ENCODE results near the gene HRH2. TPM values are rescaled to one million over a fixed set of nuclear protein-coding genes. Genes with fewer than 3 reads are reported as not detected.
"Not testable (repeated sequence)": the region's sequence is repeated elsewhere in the genome, so short reads cannot be mapped to it uniquely, and the experiment has no call there.

Gene HRH2, protein sequence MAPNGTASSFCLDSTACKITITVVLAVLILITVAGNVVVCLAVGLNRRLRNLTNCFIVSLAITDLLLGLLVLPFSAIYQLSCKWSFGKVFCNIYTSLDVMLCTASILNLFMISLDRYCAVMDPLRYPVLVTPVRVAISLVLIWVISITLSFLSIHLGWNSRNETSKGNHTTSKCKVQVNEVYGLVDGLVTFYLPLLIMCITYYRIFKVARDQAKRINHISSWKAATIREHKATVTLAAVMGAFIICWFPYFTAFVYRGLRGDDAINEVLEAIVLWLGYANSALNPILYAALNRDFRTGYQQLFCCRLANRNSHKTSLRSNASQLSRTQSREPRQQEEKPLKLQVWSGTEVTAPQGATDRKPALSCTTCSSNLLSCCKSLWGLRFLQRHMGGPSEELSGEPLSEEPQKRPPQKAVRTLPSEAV
- 1 to 10 TPM in 6 of 10 donors, under 1 TPM in 4; 0.65 to 1.6 (median 1.1) TPM for polyA plus RNA-seq (ENCODE audit: insufficient read length in 10 of 10)
- long read RNA-seq, donor 1, result 0 reads
- long read RNA-seq, donor 2, partial matches to known transcripts, result 0 of 1 reads
- long read RNA-seq, donor 2, other reads (novel, unspliced or antisense), result 0 of 1 reads
- long read RNA-seq, donor 3, partial matches to known transcripts, result 0 of 2 reads
- long read RNA-seq, donor 3, other reads (novel, unspliced or antisense), result 0 of 2 reads
- long read RNA-seq, donor 4, result 0 reads
- long read RNA-seq, donor 5, result 0 reads
- long read RNA-seq, donor 6, result 0 reads
- long read RNA-seq, donor 7, result 0 reads
- long read RNA-seq, donor 8, result 0 reads
- long read RNA-seq, donor 9, partial matches to known transcripts, result 0 of 1 reads
- long read RNA-seq, donor 9, other reads (novel, unspliced or antisense), result 0 of 1 reads

DNA sequence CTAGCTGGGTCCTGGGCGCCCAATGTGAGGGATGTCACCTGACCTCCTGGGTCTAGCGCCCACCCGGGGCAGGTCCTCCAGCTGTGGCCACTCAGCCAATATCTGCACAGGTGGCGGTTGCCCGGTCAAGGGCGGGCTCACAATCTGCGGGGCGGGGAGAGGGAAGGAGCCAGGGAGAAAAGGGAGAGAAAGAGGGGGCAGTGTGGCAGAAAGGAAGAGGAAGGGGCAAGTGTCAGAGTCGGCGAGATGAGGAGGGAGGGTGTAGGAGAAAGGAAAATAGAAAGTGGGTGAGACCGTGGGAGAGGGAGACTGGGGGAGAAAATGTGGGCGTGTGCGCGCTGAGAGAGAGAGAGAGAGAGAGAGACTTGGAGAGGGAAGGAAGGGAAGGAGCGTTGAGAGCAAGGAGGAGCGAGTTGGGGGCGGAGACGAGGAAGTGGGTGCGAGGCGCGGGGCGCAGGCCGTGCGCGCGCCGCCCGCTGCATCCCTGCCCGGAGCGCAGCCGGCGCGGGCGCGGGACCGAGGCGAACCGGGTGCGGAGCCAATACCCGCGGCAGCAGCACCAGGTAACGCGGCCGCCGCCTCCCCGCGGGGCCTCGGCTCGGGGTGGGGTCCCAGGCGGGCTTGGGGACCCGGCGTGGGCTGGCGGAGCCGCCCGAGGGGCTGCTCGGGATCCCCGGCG is at the start of gene HRH2:
TSS of gene HRH2 (plus strand) at position 479 of the 679 bp plus-strand sequence. CDS start 25,163 bp downstream, outside the sequence.
- DNase-seq, result peak in 2 of 3 donors; percentile 34 to 67

GRCh38 chr5:175609526-175609925 is 48.3 kb upstream of the HRH2 start:
- DNase-seq, result no peak

DNA sequence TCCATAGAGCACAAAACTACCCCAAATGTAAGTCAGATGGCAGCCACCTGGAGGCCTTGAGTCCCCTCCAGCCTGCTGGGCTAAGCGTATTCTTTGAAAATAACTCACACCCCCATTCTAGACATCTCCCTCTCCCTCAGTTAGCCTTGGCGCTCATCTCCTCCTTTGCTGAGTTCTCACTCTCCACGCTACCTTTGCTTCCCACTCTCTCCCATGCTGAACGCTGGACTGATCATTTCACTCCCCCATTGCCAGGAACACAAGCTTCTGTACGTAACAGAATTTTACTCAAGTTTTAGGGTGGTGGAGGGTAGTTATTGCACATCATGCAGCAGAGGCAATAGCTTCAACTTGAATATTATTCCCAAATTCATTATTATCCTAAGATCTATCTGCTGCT is 47.5 kb upstream of the HRH2 start:
- no peak for DNase-seq

DNA sequence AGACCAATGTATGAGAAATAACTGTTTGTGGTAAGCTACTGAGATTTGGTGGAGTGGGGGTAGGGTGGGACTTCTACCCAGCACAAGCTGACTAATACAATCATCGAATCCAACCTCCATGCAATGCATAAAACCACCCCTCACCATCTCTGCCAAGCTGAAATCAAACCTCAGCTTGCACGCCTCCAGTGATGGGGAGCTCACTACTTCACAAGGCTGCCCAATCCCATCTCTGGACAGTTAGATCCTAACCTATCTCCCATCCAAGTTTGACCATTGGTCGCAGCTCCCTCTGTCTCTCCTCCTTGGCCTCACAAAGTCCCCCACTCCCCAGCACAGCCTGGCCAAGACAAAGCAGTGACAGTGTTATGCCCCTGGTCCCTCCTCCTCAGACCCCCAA is 47.0 kb upstream of the HRH2 start:
- DNase-seq, result no peak

- DNase-seq, result peak in 1 of 3 donors; percentile 15
Observed at GRCh38 chr5:175614223-175614815, 43.6 kb upstream of the HRH2 start.

GRCh38 chr5:175614861-175615260 is 43.0 kb upstream of the HRH2 start:
- no peak for DNase-seq

DNA sequence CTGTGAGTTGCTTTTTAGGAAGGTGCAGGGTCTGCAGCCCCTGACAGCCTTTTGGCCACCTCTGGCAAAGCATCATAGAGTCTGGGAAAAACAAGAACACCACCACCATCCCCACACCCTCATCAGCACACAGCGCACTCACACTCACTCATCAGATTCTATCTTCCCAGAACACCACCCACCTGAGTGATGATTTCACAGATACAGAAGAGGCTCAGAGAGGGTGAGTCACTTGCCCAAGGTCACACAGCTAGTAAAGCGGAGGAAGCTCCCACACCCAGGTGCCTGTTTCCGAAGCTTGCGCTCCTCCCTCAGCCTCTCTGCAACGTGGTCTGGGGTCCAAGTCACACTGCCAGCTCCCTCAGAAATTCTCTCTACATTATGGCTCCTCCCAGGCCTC is 41.8 kb upstream of the HRH2 start:
- DNase-seq, result no peak

DNA sequence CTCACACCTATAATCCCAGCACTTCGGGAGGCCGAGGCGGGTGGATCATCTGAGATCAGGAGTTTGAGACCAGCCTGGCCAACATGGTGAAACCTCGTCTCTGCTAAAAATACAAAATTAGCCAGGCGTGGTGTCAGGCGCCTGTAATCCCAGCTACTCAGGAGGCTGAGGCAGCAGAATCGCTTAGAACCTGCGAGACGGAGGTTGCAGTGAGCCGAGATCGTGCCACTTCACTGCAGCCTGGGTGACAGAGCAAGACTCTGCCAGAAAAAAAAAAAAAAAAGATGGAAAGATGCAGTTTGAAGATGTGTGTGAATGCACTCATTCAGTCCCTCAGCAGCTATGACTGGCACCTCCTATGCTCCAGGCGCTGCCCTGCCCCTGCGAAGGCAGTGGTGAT is 41.3 kb upstream of the HRH2 start:
- DNase-seq, result not testable (repeated sequence)

DNA sequence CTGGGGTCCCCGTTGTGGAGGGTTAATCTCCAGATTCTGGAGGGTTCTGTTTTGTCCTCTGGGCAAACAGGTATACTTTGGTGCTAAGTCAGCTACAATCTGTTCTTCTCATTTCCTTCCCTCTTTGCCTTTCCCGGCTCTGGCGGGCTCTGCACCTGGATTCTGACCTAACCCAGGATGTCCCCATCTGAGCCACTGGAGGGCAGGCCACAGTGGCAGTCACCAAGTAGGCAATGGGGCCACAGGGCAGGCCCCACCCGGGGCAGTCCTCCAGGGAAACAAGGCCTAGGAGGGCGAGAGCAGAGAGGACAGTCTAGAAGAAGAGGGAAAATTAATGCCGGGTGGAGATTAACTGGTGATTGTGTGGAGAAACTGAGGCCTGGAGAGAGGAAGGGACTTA is 40.4 kb upstream of the HRH2 start:
- no peak for DNase-seq

- DNase-seq, result no peak
Observed at GRCh38 chr5:175620527-175620926, 37.3 kb upstream of the HRH2 start.

DNA sequence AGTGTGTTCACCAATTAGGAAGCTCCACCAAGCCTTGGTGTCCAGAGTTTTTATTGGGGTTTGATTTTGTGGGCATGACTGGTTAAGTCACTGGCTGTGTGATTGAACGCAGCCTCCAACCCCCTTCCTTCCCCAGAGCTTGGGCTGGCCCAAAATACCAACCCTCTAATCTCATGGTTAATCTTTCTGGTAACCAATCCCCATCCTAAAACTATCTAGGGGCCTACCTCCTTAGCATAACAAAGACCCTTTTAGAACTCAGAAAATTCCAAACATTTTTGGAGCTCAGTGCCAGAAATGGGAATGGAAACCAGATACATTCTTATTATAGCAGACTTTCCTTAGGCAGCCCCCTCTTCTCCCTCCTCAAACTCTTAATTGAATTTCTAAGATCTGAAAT is 35.9 kb upstream of the HRH2 start:
- no peak for DNase-seq

DNA sequence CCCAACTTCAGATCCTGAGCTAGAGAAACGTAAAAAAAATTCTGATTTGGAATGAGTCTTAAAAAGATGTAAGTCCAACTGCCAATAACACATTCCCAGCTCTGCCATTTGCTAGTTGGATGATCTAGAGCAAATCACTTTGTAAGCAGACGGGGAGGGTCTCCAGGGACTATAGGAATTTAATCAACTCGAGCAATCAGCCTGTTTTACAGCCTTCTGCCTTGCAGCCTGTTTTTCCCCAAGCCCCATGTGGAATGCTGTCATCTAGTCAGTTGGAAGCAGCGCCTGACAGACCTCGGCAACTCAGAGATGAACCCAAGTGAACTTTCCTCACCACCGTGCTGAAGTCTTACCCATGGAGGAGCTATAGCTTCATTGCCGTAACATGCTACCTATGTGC is 34.8 kb upstream of the HRH2 start:
- DNase-seq, result peak in 1 of 3 donors; percentile 18

- no peak for DNase-seq
Observed at GRCh38 chr5:175624316-175624715, 33.6 kb upstream of the HRH2 start.

- DNase-seq, result no peak
Observed at GRCh38 chr5:175627005-175627404, 30.9 kb upstream of the HRH2 start.

- DNase-seq, result no peak
Observed at GRCh38 chr5:175627739-175628138, 30.1 kb upstream of the HRH2 start.

DNA sequence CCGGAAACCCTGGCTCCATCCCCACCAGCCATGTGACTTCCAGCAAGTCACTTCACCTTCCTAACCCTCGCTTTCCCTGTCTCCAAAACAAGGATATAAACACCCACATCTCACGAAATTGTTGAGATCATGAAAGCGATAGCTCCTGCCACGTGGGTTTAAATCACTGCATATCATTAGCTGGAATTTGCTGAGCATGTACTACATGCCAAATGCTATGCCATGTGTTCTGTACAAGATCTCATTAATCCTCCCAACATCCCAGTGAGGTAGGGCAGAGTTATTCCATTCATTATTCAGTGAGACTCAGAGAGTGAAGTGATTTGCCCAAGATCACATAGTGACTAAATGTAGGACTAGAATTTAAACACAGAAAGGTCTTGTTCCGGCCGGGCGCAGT is 29.2 kb upstream of the HRH2 start:
- DNase-seq, result no peak

DNA sequence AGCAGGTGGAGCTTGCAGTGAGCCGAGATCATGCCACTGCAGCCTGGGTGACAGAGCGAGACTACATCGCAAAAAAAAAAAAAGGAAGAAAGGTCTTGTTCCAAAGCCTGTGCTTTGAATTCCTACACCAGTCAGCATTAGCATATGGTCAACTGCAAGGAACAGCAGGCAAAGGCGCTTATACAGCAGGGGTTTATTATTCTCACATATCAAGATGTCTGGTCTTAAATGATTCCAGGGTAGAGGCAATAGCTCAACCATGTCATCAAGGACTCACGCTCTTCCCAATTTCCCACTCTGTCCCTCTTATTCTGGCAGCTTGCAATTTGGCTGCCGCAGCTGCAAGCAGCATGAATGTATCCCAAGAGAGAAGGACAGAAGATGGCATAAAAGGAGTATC is 28.6 kb upstream of the HRH2 start:
- no peak for DNase-seq

- DNase-seq, result no peak
Observed at GRCh38 chr5:175629793-175630192, 28.1 kb upstream of the HRH2 start.

DNA sequence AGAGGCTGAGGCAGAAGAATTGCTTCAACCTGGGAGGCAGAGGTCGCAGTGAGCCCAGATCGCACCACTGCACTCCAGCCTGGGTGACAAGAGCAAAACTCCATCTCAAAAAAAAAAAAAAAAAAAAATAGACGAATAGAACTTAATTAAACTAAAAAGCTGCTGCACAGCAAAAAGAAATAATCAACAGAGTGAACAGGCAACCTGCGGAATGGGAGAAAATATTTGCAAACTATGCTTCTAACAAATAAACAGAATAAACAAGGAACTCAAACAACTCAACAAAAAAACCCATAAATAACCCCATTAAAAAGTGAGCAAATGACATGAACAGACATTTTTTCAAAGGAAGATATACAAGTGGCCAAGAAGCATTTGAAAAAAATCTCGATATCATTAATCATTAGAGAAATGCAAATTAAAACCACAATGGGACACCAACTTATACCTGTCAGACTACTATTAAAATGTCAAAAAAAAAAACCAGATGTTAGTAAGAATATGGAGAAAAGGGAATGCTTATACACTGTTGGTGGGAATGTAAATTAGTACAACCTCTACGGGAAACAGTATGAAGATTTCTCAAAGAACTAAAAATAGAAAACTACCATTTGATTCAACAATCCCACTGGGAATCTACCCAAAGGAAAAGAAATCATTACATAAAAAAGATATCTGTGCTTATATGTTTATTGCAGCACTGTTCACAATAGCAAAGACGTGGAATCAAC is 21.9 kb upstream of the HRH2 start:
- no peak for DNase-seq

DNA sequence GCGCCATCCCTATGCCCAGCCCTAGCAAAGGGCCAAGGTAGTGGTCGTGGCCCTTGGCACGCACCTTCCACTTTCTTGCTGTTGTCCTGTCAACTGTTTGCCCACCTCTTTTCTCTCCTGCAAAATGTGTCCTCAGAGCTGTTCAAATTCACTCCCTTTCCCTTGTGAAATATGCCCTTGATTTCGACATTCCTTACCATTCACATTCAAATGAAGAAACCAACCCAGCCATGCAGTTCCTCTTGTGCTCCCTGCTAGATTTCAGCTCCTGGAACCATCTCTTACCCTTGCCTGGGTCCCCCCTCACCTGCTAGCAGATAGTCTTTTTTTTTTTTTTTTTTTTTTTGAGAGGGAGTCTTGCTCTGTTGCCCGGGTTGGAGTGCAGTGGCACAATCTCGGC is 19.6 kb upstream of the HRH2 start:
- no peak for DNase-seq

DNA sequence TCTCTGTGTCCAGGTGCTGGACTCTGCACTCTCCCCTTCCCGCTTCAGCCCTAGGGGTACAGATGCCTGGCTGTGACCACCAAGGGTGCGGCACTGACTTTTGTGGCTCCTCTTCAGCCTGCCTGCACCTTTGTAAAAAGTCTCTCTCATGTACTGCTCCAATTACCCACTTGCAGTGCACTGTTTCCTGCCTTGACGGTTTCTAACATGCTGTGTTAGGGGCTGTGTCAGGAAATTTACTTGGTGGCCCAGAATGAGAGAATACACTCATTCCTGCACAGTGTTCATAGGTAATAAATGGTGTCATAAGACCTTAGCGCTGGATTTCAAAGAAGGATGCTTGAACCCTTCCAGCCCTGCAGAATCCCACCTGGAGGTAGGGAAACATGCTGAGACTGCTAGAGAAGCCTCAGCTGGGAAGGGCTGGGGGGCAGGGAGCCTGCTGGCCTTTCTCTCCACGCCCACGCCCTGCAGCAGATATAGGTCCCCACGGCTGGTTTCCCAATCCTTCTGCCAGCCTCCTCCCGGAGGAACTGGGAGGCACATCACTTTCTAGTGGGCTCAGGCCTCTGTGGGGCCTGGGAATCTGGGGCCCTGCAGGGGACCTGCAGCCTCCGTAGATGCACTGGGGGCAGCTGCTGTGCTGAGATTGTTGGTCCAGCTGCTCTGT is 17.6 kb upstream of the HRH2 start:
- DNase-seq, result no peak
